Measurements from ENCODE around the gene HDAC9. TPM values are rescaled to one million over a fixed set of nuclear protein-coding genes. Genes with fewer than 3 reads are reported as not detected.

The HDAC9 gene
- total RNA-seq, 1 experiment from 2014 or later, result 7.7 TPM

- Histone ChIP-seq H3K79me2 (ENCODE audit: insufficient read depth, low read length) (no peaks in the 10 kb centered on the region), H2BK15ac (ENCODE audit: low read depth, low read length) (no peak overlapping the region), H2BK5ac (ENCODE audit: insufficient read length, low read length) (no peak overlapping the region), H3T11ph (ENCODE audit: low read length) (no peak overlapping the region), H2AFZ (ENCODE audit: low read length) (no peak overlapping the region), H4K91ac (ENCODE audit: insufficient read length, low read depth, low read length) (no peak overlapping the region), H4K20me1 (ENCODE audit: control insufficient read depth, insufficient read depth, insufficient read length) (no peaks in the 10 kb centered on the region), H3K56ac (ENCODE audit: insufficient read length, low read depth, low read length) (no peak overlapping the region), H3K4me2 (ENCODE audit: insufficient read depth, insufficient read length, low read length) (no peak overlapping the region), H2BK20ac (ENCODE audit: low read depth, low read length, poor library complexity, severe bottlenecking) (no peak overlapping the region), H2BK120ac (ENCODE audit: low read depth, low read length, poor library complexity, severe bottlenecking) (no peak overlapping the region), H3K9ac (ENCODE audit: extremely low read depth, insufficient read length, low read length) (no peak overlapping the region), H3K4me1 (ENCODE audit: insufficient read depth, low read length) (peaks cover 6% of the 10 kb centered on the region; the same call in 1 of the 2 replicates), H3K79me1 (ENCODE audit: insufficient read depth, low read depth, low read length, poor library complexity, severe bottlenecking) (peaks cover 2% of the 10 kb centered on the region), H2BK12ac (ENCODE audit: insufficient read length, low read depth, low read length) (no peak overlapping the region), H3K14ac (ENCODE audit: insufficient read depth, low read length) (no peak overlapping the region), H4K5ac (ENCODE audit: insufficient read length, low read depth, low read length) (no peak overlapping the region), H4K8ac (replicated peaks; ENCODE audit: insufficient read length, low read depth, low read length) (no peak overlapping the region), H3K27ac (ENCODE audit: insufficient read length, low read depth, low read length) (no peak overlapping the region), H3K4ac (ENCODE audit: low read depth, low read length) (no peak overlapping the region), H3K9me3 (ENCODE audit: control insufficient read depth, low read depth, low read length) (no peaks in the 10 kb centered on the region), H2AK5ac (ENCODE audit: insufficient read length, low read length) (no peak overlapping the region), H3K23ac (ENCODE audit: insufficient read length, low read depth, low read length) (no peak overlapping the region), H3K23me2 (ENCODE audit: insufficient read length, low read depth, low read length, poor library complexity, severe bottlenecking) (no peaks in the 10 kb centered on the region), H3K27me3 (ENCODE audit: insufficient read depth, low read length) (no peaks in the 10 kb centered on the region), H3K18ac (ENCODE audit: insufficient read length, low read depth, low read length) (no peak overlapping the region)
- Mint-ChIP-seq H3K9me3 (no peaks in the 10 kb centered on the region), H3K27me3 (ENCODE audit: low read depth) (no peaks in the 10 kb centered on the region), H3K4me3 (no peak overlapping the region), H3K27ac (no peak overlapping the region), H3K36me3 (ENCODE audit: insufficient read depth in 1 of 3, low read depth in 3 of 3) (no peaks in the 10 kb centered on the region), H3K4me1 (peaks cover 12% of the 10 kb centered on the region in 2 experiments)
- no peak for TF ChIP-seq CTCF (conservative IDR thresholded peaks at IDR 0.05)
- WGBS (ENCODE audit: extremely low coverage, insufficient read length, low lambda C conversion rate), result no CpG with 5 or more reads among the region's 1 CpG
- DNase-seq, result no peak
These were observed 304.4 kb downstream of the HDAC9 start for GRCh38 chr7:18799899-18800298.

Data from H9 (cell line).